HG03442 (cell line): Measurements from ENCODE around the gene TUBB4B.

Experiments
- ATAC-seq: cut with Tn5 transposase; IDR thresholded peaks from one replicate; pipeline ENCODE4 v1.9.1; 2021; ENCODE audit warnings: mild to moderate bottlenecking, moderate library complexity; ENCODE audit not compliant: unreplicated experiment

TUBB4B gene

GRCh38 chr9:137240841-137241489 is at the start of gene TUBB4B:
Gene TUBB4B, plus strand, starts transcription at chr9:137241287. Its CDS starts 74 bp downstream, at chr9:137241361.
- ATAC-seq, result peak; percentile 65

DNA sequence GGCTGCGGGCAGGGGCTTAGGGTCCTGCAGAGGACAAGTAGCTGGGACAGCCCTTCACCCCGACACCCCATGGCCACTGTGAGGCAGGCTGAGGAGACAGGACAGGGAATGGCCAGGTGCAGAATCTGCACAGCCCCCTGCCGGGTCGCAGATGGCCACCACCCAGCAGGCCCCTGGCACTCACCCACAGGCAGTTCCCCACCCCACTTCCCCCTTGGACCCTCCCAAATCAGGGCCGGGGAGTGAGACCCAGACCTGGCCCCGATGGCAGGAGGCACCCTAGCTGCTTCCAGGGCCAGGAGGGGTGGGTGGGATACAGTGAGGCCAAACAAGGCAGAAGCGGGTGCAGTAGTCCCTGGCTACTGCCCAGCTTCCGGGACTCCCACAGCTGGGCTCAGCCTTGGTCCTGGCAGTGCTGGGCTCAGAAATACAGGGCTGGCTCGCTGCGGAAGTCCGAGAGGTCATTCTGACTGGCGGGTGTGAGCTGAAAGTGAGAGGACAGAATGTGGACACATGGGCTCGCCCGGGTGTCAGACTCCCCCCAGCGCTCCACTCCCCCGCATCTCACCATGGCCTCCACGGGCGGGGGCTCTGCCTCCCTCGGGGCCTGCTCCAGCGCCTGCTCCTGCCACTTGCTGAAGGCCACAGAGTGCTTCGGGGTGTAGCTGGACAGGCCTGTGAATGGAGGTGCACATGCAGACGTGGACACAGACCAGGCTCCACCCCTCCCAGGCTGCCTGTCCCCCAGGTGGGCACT is 49.2 kb upstream of the TUBB4B start:
- no peak for ATAC-seq

GRCh38 chr9:137192448-137192780 is 48.7 kb upstream of the TUBB4B start:
- ATAC-seq, result no peak

GRCh38 chr9:137192859-137193258 is 48.2 kb upstream of the TUBB4B start:
- ATAC-seq, result no peak

DNA sequence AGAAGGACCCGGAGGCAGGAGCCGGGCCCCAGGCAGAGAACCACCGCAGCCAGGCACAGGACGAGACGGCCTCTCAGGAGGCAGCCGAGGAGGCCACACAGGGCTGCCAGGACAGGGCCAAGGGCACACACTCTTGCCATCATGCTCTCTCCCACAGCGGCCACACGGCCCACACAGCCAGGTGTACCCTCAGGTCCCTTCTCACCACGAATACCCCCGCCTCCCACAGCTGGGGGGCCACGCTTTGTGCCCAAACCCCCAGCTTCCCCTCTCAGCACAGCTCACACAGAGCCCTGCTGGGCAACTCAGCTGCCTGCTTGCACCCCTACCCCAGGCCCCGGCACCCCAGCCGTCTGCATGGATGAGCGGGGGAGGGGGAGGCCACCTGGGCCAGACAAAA is 47.3 kb upstream of the TUBB4B start:
- ATAC-seq, result no peak

DNA sequence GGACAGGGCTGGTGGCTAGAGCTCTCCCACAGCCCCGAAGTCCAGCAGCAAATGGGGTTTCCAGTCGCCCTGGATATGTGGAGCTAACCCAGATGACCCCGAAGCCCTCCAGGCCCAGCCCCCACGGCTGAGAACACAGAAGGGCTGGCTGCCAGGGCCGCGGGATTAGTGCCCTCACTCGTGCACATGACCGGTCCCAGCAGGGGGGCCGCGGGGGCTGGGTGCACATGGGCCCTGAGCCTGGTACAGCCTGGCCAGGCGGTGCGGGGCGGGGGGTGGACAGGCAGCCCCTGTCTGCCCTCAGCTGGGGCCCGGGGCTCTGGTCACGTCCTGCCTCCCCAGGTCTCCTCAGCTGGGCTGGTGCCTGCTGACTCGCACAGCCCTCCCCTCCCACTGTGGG is 46.7 kb upstream of the TUBB4B start:
- ATAC-seq, result no peak

- no peak for ATAC-seq
Measured at GRCh38 chr9:137194909-137195308, 46.2 kb upstream of the TUBB4B start.

- ATAC-seq, result no peak
Measured at GRCh38 chr9:137195525-137196220, 45.4 kb upstream of the TUBB4B start.

- ATAC-seq, result no peak
Measured at GRCh38 chr9:137198051-137198901, 42.8 kb upstream of the TUBB4B start.

- no peak for ATAC-seq
Measured at GRCh38 chr9:137198902-137199283, 42.2 kb upstream of the TUBB4B start.

- ATAC-seq, result no peak
Measured at GRCh38 chr9:137199411-137200121, 41.5 kb upstream of the TUBB4B start.

- peak; percentile 80 for ATAC-seq
Measured at GRCh38 chr9:137200311-137201204, 40.5 kb upstream of the TUBB4B start, which contains the start of gene TPRN. Gene TPRN, minus strand, starts transcription at chr9:137200741. Its CDS starts 30 bp downstream, at chr9:137200711.

DNA sequence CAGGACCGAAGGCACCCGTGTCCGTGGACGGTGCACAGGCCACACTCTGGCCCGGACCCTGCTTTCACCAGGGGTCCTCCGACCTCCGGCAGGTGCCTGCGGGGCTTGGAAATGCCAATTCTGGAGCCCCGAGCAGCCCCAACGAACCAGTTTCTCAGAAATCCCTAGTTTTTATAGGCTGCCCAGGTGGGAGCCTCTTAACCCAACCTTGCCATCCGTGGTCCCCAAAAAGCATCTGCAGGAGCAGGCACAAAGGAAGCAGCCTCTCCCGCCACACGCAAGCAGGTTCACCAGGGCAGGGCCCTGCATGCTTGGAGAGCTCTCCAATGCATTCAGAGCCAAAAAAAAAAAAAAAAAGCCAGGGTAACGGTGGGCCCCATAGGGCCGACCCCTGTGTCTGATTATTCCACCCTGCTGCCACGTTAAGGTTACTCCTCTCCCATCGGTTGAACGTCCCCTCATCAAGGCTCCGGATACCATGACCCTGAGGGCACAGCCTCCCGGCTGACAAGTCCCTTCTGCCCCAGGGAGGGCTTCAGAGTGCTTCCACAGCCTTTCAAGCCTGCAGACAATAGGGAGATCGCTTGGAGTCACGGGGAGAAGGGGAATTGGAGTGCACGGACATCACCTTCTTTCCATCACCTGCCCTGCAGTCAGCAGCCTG is 39.8 kb upstream of the TUBB4B start:
- no peak for ATAC-seq

DNA sequence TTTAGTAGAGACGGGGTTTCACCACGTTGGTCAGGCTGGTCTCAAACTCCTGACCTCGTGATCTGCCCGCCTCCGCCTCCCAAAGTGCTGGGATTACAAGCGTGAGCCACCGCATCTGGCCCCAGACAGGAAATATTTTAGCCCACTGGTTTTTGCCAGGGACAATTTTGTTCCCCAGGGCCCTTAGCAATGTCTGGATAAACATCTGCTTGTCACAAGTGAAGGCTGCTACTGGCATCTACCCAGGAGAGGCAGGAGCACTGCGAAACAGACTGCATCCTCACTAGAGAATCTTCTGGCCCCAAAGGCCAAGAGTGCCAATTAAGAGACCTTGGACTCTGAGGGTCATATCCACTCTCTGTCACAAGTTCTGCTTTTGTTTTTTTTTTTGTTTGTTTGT is 38.1 kb upstream of the TUBB4B start:
- no peak for ATAC-seq

DNA sequence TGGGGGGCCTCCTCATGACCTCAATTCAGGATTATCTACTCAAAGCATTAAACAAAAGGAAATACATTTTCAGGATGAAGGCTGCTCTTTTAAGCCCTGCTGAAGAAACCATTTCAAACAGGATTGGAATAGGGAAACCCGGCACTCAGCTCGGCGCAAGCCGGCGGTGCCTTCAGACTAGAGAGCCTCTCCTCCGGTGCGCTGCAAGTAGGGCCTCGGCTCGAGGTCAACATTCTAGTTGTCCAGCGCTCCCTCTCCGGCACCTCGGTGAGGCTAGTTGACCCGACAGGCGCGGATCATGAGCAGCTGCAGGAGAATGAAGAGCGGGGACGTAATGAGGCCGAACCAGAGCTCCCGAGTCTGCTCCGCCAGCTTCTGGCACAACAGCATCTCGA is 36.4 kb upstream of the TUBB4B start:
- ATAC-seq, result no peak

GRCh38 chr9:137205126-137206069 is 35.7 kb upstream of the TUBB4B start, which contains the start of the genes NDOR1 and TMEM203:
Gene NDOR1, plus strand, starts transcription at chr9:137205700. Its CDS starts 78 bp downstream, at chr9:137205778.
Gene TMEM203, minus strand, starts transcription at chr9:137205648. Its CDS starts 234 bp downstream, at chr9:137205414.
- peak; percentile 35 for ATAC-seq

- ATAC-seq, result no peak
Measured at GRCh38 chr9:137206602-137207001, 34.5 kb upstream of the TUBB4B start.

DNA sequence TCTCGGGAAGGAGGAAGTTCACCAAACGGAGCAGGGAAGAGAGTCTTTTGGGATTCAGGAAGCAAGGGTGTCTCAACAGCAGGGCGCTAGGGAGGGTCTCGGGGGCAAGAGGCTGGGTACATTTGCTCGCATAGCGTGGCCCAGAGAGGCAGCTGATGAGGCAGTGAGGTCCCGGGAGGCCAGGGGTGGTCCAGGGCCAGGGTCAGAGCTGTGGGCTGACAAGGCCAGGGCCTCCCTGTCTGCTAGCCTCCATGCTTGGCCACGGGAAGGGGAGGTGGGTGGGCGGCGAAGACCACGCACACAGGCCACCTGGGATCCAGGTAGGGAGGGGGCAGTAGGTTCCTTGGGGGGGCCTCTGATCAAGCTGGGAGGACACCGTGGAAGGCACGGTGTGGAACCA is 29.6 kb upstream of the TUBB4B start:
- ATAC-seq, result no peak
